Measurements from ENCODE around the gene FAM107A. TPM values are rescaled to one million over a fixed set of nuclear protein-coding genes. Genes with fewer than 3 reads are reported as not detected.

FAM107A gene
- polyA plus RNA-seq, 3 donors = not detected

DNA sequence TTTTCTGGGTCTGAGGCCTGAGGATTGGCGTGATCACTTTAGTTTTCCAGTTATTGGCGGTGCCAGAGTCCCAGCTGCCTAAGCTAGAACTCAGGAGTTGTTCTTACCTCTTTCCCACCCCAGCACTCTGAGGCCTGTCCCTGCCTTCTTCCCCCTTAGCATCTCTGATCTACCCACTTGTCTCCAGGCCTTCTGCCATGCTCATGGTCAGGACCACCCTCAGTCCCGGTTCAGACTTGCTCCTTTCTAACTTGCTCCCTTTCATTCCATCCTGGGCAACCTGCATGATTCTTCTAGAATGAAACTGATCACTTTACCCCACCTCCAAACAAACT, 55.9 kb downstream of the FAM107A start:
- no peak overlapping the region for H3K4me3 Mint-ChIP-seq
- WGBS (ENCODE audit: insufficient coverage) = 96% methylated on average over 3 of the region's 3 CpGs
- Histone ChIP-seq H3K79me2 (ENCODE audit: insufficient read depth, low read length) (no peaks in the 10 kb centered on the region), H3K9me3 (replicated peaks in 1 of 2; ENCODE audit: control insufficient read depth in 1 of 2, insufficient read depth in 1 of 2, low read length in 2 of 2) (no peaks in the 10 kb centered on the region), H3K4me1 (ENCODE audit: control insufficient read depth in 1 of 2, insufficient read depth in 2 of 2, low read length in 2 of 2) (peaks cover 13 to 15% of the 10 kb centered on the region in 2 donors), H3K9ac (ENCODE audit: insufficient read depth, low read length, poor library complexity, severe bottlenecking) (no peak overlapping the region), H3K4me3 (replicated peaks in 1 of 3; ENCODE audit: low read depth in 2 of 3, low read length in 3 of 3) (no peak overlapping the region), H4K20me1 (ENCODE audit: insufficient read depth, low read length) (no peaks in the 10 kb centered on the region), H3K27ac (ENCODE audit: low read depth in 1 of 2, low read length in 2 of 2) (no peak overlapping the region), H3K27me3 (ENCODE audit: control insufficient read depth in 2 of 2, insufficient read depth in 2 of 2, low read length in 2 of 2) (no peaks in the 10 kb centered on the region), H3K4me2 (replicated peaks; ENCODE audit: extremely low read depth, low read length, poor library complexity, severe bottlenecking) (no peak overlapping the region), H3K36me3 (replicated peaks in 1 of 2; ENCODE audit: control insufficient read depth in 1 of 2, insufficient read depth in 2 of 2, low read length in 2 of 2) (no peaks in the 10 kb centered on the region), H2AFZ (ENCODE audit: insufficient read depth, low read depth, low read length, poor library complexity, severe bottlenecking) (no peak overlapping the region)
- peaks cover 17% of the 10 kb centered on the region for H3K4me1 Mint-ChIP-seq
- peaks cover 0 to 7% of the 10 kb centered on the region in 2 donors for H3K36me3 Mint-ChIP-seq
- no peak for DNase-seq
- H3K27me3 Mint-ChIP-seq (ENCODE audit: low read depth in 3 of 3) = peaks cover 0 to 7% (median 6%) of the 10 kb centered on the region in 3 donors
- TF ChIP-seq, protein P1, sequence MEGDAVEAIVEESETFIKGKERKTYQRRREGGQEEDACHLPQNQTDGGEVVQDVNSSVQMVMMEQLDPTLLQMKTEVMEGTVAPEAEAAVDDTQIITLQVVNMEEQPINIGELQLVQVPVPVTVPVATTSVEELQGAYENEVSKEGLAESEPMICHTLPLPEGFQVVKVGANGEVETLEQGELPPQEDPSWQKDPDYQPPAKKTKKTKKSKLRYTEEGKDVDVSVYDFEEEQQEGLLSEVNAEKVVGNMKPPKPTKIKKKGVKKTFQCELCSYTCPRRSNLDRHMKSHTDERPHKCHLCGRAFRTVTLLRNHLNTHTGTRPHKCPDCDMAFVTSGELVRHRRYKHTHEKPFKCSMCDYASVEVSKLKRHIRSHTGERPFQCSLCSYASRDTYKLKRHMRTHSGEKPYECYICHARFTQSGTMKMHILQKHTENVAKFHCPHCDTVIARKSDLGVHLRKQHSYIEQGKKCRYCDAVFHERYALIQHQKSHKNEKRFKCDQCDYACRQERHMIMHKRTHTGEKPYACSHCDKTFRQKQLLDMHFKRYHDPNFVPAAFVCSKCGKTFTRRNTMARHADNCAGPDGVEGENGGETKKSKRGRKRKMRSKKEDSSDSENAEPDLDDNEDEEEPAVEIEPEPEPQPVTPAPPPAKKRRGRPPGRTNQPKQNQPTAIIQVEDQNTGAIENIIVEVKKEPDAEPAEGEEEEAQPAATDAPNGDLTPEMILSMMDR (IDR thresholded peaks at IDR 0.05) = no peak
- H3K27ac Mint-ChIP-seq = peak overlapping the region in 1 of 7 donors; percentile 56
- intact Hi-C loops (cut with micrococcal nuclease) = no loop called here
- H3K9me3 Mint-ChIP-seq = peaks cover 0 to 3% (median 0%) of the 10 kb centered on the region in 7 donors

DNA sequence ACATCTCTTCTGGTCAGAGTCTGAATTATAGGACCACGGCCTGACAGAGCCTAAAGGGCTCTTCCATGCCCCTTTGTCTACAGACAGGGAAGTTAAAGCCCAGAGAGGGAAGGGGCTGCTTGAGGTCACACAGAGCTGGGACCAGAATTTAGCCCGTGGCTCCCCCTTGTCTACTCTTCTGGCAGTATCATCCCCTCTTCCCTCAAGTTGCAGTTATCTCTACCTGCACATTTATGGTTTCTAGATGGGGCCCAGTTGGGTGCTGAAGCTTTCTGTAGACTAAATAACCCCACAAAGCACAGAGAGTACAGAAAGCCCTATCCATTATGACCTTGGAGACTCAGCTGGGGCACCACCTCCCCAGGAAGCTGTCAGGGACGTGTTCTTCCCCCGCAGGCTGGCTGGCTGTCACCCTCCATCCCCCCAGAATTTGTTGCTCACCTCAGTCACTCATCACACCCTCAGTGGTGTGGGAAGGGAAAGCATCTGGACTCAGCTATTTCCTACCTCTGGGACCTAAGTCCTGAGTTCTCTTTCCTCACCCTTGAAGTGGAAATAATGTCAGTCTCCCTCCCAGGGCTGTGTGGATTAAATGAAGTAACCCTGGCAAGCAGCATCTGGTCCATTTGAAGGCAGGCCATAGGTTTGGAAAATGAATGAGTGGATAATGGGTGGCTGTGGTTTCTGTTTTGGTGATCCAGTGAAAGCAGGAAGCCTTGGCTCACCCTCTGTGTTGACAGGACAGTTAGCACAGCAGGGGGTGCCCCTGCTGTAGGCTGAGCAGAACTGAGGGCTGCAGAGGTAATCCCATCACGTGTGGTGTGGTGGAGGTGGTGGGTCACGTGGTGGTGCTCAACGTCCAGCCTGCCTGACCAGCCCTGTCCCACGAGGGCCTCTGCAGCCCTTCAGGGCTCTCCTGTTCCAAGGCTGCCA, 56.5 kb downstream of the FAM107A start:
- Mint-ChIP-seq H3K4me3 (no peak overlapping the region), H3K27ac (no peak overlapping the region), H3K27me3 (ENCODE audit: low read depth in 3 of 3) (peaks cover 0 to 7% (median 3%) of the 10 kb centered on the region in 3 donors), H3K9me3 (peaks cover 0 to 2% (median 0%) of the 10 kb centered on the region in 7 donors), H3K36me3 (peaks cover 0 to 7% of the 10 kb centered on the region in 2 donors), H3K4me1 (peaks cover 11% of the 10 kb centered on the region)
- no peaks in the 10 kb centered on the region for H3K36me3 ChIP-seq (replicated peaks in 1 of 2; ENCODE audit: control insufficient read depth in 1 of 2, insufficient read depth in 2 of 2, low read length in 2 of 2)
- H3K9ac ChIP-seq (ENCODE audit: insufficient read depth, low read length, poor library complexity, severe bottlenecking) = no peak overlapping the region
- no peak overlapping the region for H2AFZ ChIP-seq (ENCODE audit: insufficient read depth, low read depth, low read length, poor library complexity, severe bottlenecking)
- no peaks in the 10 kb centered on the region for H3K79me2 ChIP-seq (ENCODE audit: insufficient read depth, low read length)
- H3K4me3 ChIP-seq (replicated peaks in 1 of 3; ENCODE audit: low read depth in 2 of 3, low read length in 3 of 3) = no peak overlapping the region
- H3K4me2 ChIP-seq (replicated peaks; ENCODE audit: extremely low read depth, low read length, poor library complexity, severe bottlenecking) = no peak overlapping the region
- TF ChIP-seq, protein P1 (IDR thresholded peaks at IDR 0.05) = no peak
- H4K20me1 ChIP-seq (ENCODE audit: insufficient read depth, low read length) = no peaks in the 10 kb centered on the region
- H3K9me3 ChIP-seq (replicated peaks in 1 of 2; ENCODE audit: control insufficient read depth in 1 of 2, insufficient read depth in 1 of 2, low read length in 2 of 2) = no peaks in the 10 kb centered on the region
- WGBS (ENCODE audit: insufficient coverage) = 76% methylated on average over 5 of the region's 8 CpGs
- intact Hi-C loops (cut with micrococcal nuclease) = no loop called here
- no peak overlapping the region for H3K27ac ChIP-seq (ENCODE audit: low read depth in 1 of 2, low read length in 2 of 2)
- peaks cover 6 to 9% of the 10 kb centered on the region in 2 donors for H3K4me1 ChIP-seq (ENCODE audit: control insufficient read depth in 1 of 2, insufficient read depth in 2 of 2, low read length in 2 of 2)
- no peak for DNase-seq
- H3K27me3 ChIP-seq (ENCODE audit: control insufficient read depth in 2 of 2, insufficient read depth in 2 of 2, low read length in 2 of 2) = no peaks in the 10 kb centered on the region

All from CD14-positive monocyte (primary cell).